ENCODE data around the gene SMTNL2.
"Not testable (repeated sequence)": the region's sequence is repeated elsewhere in the genome, so short reads cannot be mapped to it uniquely, and the experiment has no call there.

Gene SMTNL2

DNA sequence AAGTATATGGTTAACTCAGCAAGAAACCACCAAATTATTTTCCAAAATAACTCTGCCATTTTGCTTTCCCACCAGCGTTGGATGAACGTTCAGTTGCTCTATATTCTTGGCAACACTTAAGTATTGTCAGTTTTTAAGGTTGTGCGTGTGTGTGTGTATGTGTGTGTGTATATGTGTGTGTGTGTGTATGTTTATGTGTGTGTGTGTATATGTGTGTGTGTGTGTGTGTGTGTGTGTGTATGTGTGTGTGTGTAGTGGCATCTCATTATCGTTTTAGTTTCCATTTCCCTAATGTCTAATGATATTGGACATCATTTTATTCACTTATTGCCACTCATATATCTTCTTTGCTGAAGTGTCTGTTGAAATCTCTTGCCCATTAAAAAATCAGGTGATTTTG is 11.2 kb upstream of the SMTNL2 start:
- H3K4me3 ChIP-seq (ENCODE audit: control insufficient read depth, low read depth, low read length), result no peak overlapping the region
- TF ChIP-seq, protein P1, sequence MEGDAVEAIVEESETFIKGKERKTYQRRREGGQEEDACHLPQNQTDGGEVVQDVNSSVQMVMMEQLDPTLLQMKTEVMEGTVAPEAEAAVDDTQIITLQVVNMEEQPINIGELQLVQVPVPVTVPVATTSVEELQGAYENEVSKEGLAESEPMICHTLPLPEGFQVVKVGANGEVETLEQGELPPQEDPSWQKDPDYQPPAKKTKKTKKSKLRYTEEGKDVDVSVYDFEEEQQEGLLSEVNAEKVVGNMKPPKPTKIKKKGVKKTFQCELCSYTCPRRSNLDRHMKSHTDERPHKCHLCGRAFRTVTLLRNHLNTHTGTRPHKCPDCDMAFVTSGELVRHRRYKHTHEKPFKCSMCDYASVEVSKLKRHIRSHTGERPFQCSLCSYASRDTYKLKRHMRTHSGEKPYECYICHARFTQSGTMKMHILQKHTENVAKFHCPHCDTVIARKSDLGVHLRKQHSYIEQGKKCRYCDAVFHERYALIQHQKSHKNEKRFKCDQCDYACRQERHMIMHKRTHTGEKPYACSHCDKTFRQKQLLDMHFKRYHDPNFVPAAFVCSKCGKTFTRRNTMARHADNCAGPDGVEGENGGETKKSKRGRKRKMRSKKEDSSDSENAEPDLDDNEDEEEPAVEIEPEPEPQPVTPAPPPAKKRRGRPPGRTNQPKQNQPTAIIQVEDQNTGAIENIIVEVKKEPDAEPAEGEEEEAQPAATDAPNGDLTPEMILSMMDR (conservative IDR thresholded peaks at IDR 0.05; ENCODE audit: control insufficient read depth, insufficient read depth, low read depth, low read length), result no peak
- DNase-seq (ENCODE audit: low read depth), result no peak

DNA sequence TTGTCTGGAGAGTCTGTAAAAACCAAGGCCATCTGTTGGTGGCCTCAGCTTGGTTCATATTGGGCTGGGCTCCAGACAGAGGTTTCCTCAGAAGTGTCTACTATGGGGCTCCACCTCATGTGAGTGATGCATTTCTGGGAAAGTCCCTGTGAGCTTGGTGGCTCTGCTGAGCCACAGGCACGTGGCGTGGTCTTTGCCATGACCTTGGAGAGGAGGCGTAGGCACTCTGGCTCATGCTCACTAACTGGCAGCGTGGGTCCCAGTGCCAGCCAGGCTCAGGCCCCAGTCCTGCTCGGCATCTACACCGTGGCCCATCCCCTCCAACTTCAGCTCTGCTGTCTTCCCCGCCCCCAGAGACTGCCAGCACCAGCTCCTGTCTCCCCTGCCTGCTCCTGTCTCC is 10.7 kb upstream of the SMTNL2 start:
- no peak overlapping the region for H3K4me3 ChIP-seq (ENCODE audit: control insufficient read depth, low read depth, low read length)
- DNase-seq (ENCODE audit: low read depth), result no peak
- TF ChIP-seq, protein P1 (conservative IDR thresholded peaks at IDR 0.05; ENCODE audit: control insufficient read depth, insufficient read depth, low read depth, low read length), result no peak

DNA sequence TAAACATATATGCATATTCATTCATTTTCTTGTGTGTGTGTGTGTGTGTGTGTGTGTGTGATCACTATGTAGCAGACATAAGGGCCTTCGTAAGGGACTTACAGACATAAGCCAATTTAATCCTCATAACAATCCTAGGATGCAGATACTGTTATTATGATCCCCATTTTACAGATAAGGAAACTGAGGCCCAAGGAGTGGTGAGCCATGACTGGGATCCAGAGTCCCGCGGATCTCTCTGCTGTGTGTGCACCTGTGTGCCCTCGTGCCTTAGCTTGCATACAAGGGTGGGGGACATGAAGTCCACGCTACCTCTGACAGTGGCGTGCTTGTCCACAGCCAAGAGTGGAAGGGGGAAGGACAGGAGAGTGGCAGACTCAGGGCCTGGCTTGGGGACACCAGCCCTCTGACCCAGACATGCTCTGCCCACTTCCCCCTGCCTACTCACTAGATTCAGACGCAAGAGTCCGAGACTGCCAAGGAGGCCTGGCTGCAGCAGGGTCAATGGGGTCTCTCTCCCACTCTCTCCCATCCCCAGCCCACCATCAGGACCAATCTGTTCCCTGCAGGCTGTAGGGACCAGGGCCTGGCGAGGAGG is 9.8 kb upstream of the SMTNL2 start:
- TF ChIP-seq, protein P1 (conservative IDR thresholded peaks at IDR 0.05; ENCODE audit: control insufficient read depth, insufficient read depth, low read depth, low read length), result no peak
- no peak for DNase-seq (ENCODE audit: low read depth)

DNA sequence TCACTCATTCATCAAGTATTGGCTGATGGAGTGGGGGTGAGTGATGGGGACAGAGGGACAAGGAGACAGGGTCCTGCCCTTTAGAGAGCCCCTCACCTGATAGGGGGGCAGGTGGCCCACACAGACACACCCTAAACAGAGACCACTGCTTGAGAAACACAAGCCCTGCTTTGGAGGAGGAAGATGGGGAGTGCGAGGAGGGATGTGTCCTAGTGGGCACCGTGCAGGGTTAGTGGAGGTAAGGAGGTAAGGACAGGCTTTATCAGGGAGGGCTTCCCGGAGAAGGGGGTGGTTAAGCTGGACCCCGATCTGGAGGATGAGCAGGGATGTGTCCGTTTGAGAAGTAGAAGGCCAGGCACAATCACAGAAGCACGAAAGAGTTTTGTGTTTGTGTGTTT is 8.2 kb upstream of the SMTNL2 start:
- DNase-seq (ENCODE audit: low read depth), result no peak
- TF ChIP-seq, protein P1 (conservative IDR thresholded peaks at IDR 0.05; ENCODE audit: control insufficient read depth, insufficient read depth, low read depth, low read length), result no peak
- H3K4me3 ChIP-seq (ENCODE audit: control insufficient read depth, low read depth, low read length), result no peak overlapping the region

More for the DNA sequence above, 9.8 kb upstream of the SMTNL2 start:
- no peak overlapping the region for H3K4me3 ChIP-seq (ENCODE audit: control insufficient read depth, low read depth, low read length)

DNA sequence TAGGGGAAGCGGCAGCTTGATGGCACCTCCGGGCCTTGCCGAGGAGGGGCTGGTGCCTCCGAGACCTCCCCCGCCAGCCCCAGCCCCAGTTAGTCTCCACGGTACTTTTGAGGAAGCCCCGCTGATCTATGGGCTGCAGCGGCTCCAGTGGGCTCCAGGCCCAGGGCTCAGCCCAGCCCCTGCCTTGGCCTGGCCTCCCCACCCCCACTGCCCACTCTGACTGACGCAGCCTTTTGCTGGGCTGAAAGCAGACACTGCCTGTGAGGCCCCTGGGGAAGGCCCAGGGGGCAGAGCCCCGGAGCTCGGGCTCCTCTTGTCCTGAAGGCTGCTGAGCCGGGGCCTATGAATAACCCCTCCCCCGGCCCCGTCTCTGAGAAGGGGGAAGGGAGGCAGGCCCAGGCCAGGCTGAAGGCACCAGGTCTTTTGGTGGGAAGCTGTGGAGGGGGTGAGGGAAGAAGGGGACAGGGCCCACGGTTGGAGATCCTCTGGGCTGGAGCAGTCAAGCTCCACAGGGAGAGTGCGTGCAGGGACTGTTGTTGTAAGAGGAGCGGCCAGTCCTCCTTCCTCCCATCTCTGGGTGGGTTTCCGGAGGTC is 7.5 kb upstream of the SMTNL2 start:
- H3K4me3 ChIP-seq (ENCODE audit: control insufficient read depth, low read depth, low read length), result no peak overlapping the region
- DNase-seq (ENCODE audit: low read depth), result no peak
- TF ChIP-seq, protein P1 (conservative IDR thresholded peaks at IDR 0.05; ENCODE audit: control insufficient read depth, insufficient read depth, low read depth, low read length), result no peak

DNA sequence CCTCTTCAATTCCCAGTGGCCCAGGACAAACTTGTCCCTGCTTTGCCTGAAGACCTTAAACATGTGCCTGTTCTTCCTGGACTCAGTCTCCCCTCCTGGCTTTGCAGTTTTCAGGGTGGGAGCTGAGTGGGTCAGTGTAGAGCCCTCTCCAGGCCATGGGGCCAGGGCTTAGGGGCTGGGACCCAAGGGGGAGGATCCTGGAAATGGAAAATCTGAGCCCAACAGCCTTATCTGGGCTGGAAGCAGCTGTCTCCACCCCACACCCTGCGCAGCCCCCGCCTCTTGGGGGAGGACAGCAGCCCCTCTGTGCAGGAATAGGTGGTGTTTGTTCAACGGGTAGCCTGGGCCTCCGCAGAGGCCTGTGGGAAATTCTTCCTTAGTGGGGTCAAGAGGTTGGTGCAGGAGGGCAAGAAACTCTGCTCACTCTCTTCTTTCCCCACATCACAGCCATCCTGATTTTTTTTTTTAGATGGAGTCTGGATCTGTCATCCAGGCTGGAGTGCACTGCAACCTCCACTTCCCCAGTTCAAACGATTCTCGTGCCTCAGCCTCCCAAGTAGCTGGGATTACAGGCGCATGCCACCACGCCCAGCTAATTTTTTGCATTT is 6.8 kb upstream of the SMTNL2 start:
- TF ChIP-seq, protein P1 (conservative IDR thresholded peaks at IDR 0.05; ENCODE audit: control insufficient read depth, insufficient read depth, low read depth, low read length), result no peak
- no peak overlapping the region for H3K4me3 ChIP-seq (ENCODE audit: control insufficient read depth, low read depth, low read length)
- no peak for DNase-seq (ENCODE audit: low read depth)

DNA sequence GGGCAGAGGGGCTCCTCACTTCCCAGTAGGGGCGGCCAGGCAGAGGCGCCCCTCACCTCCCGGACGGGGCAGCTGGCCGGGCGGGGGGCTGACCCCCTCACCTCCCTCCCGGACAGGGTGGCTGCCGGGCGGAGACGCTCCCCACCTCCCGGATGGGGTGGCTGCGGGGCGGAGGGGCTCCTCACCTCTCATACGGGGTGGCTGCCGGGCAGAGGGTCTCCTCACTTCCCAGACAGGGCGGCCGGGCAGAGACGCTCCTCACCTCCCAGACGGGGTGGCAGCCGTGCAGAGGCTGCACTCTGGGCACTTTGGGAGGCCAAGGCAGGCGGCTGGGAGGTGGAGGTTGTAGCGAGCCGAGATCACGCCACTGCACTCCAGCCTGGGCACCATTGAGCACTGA is 6.0 kb upstream of the SMTNL2 start:
- H3K4me3 ChIP-seq (ENCODE audit: control insufficient read depth, low read depth, low read length); DNase-seq (ENCODE audit: low read depth): not testable (repeated sequence)
